Esophagus squamous epithelium (tissue), 5 donors: ENCODE results near the gene SMAD3. TPM values are rescaled to one million over a fixed set of nuclear protein-coding genes. Genes with fewer than 3 reads are reported as not detected.

Experiments used
- DNase-seq: peaks from one replicate; lab custom pipeline; 2025; lab: John Stamatoyannopoulos, UW
- H3K27ac ChIP-seq, 4 donors: fragments of 200-600 bp; sonication (generic); one replicate each; pipeline ENCODE4 v1.5.1; 2016 to 2019; ENCODE audit warnings: mild to moderate bottlenecking in 1 of 4
- H3K27me3 ChIP-seq, 4 donors: fragments of 200-600 bp; sonication (generic); 1 replicate in 3 of 4; 2 replicates in 1 of 4; pipeline versions ENCODE4 v1.5.1 to v1.6.0; 2017 to 2021; ENCODE audit warnings: antibody characterized with exemption in 1 of 4
- H3K36me3 ChIP-seq, 3 donors: fragments of 200-600 bp; sonication (generic); one replicate each; pipeline ENCODE4 v1.5.1; 2016 to 2019
- H3K4me1 ChIP-seq, 3 donors: fragments of 200-600 bp; sonication (generic); one replicate each; pipeline ENCODE4 v1.5.1; 2017 to 2019
- H3K4me3 ChIP-seq, 4 donors: fragments of 200-600 bp; sonication (generic); 1 replicate in 3 of 4; 2 replicates in 1 of 4; pipeline ENCODE4 v1.5.1; 2016 to 2019; ENCODE audit warnings: mild to moderate bottlenecking in 2 of 4, moderate library complexity in 1 of 4
- H3K9me3 ChIP-seq, 3 donors: fragments of 200-600 bp; sonication (generic); one replicate each; pipeline ENCODE4 v1.5.1; 2016 to 2019
- POLR2A ChIP-seq, 4 donors: fragments of 450-650 bp; IDR thresholded peaks; one replicate each; pipeline ENCODE4 v1.6.1; 2017; ENCODE audit warnings: antibody characterized with exemption in 4 of 4, mild to moderate bottlenecking in 4 of 4, moderate library complexity in 3 of 4
- WGBS, 2 donors: methylation state at CpG; one replicate each; pipeline ENCODE4 v1.1.5; 2018; 5-methylcytosine and 5-hydroxymethylcytosine counted together
- intact Hi-C: fragments of 100-400 bp; cut with DNase I; formaldehyde crosslinking; loops from one replicate; pipeline ENCODE4 v1.15.0; 2022
- total RNA-seq, 4 donors: library from RNA; depleted of rRNA; stranded (reverse); fragments of >200 nt; gene quantifications; one replicate each; pipeline ENCODE4 v1.1.0, GENCODE V29; 2016
- TF ChIP-seq, protein P1 (sequence below), 6 experiments: fragments of 450-650 bp in 4 of 6; fragments of 200-600 bp in 2 of 6; sonication (generic) in 2 of 6; IDR thresholded peaks; one replicate each; pipeline ENCODE4 v1.5.1; 2016 to 2019; ENCODE audit warnings: antibody characterized with exemption in 6 of 6, mild to moderate bottlenecking in 4 of 6, moderate library complexity in 4 of 6
- donor health status: DM: yes; HTN: yes; CAD: no.

SMAD3 gene
- total RNA-seq, 4 donors from 2014 or later = 70.8 to 134 (median 105) TPM

DNA sequence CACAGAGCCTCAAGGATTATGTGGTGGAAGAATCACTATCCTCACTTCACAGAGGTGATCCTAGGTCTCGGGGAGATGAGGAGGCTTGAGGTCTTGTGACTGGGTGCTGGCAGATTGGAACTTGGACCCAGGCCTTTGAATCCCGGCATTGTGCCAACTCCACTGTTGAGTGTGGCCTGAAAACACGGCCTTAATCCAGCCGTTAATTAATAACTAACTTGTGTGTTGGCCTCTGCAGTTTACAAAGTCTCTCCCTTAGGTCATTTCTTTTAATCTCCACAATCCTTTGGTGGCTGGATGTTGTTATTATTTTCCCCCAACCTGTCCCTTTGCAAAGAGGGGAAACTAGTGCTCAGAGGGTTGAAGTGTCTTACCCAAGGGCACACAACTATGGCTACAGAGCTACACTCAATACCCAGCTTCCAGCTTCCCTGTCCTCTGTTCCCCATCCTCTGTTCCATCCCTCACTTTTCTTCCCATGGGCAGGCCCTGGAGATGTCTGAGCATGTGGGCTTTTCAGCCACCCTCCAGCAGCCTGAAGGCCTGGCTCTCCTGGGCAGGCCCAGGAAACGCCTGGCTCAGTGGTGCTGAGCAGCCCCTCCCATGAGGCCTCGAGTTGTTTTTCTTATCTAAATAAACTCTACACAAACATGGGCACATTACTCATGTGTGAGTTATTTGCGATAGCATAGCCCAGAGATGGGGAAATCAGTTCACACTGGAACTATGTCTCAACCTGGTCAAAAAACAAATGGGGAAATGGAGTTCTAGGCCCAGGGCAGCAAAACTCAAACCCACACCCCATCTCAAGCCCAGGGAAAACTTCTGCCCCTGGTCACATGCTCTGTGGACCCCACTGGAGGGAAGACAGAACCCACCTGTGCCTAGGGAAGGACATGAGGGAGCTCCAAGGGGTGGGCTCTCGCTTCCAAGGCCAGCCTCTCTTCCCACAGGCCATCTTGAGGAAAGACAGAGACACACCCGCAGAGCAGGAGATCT is 16.8 kb upstream of the SMAD3 start:
- H3K4me3 ChIP-seq = no peak overlapping the region
- TF ChIP-seq, protein P1, sequence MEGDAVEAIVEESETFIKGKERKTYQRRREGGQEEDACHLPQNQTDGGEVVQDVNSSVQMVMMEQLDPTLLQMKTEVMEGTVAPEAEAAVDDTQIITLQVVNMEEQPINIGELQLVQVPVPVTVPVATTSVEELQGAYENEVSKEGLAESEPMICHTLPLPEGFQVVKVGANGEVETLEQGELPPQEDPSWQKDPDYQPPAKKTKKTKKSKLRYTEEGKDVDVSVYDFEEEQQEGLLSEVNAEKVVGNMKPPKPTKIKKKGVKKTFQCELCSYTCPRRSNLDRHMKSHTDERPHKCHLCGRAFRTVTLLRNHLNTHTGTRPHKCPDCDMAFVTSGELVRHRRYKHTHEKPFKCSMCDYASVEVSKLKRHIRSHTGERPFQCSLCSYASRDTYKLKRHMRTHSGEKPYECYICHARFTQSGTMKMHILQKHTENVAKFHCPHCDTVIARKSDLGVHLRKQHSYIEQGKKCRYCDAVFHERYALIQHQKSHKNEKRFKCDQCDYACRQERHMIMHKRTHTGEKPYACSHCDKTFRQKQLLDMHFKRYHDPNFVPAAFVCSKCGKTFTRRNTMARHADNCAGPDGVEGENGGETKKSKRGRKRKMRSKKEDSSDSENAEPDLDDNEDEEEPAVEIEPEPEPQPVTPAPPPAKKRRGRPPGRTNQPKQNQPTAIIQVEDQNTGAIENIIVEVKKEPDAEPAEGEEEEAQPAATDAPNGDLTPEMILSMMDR (IDR thresholded peaks at IDR 0.05) = no peak
- no peak for TF ChIP-seq POLR2A (IDR thresholded peaks at IDR 0.05)
- intact Hi-C loops = no loop called here
- H3K27me3 ChIP-seq = no peaks in the 10 kb centered on the region
- no peak for DNase-seq
- 28 to 42% methylated on average over 8 to 9 of the region's 9 CpGs for WGBS, 2 donors
- H3K27ac ChIP-seq = peak overlapping the region; percentile 80 to 96 (median 90)
- H3K9me3 ChIP-seq = no peaks in the 10 kb centered on the region
- peaks cover 20 to 57% (median 54%) of the 10 kb centered on the region in 3 donors for H3K4me1 ChIP-seq
- no peaks in the 10 kb centered on the region for H3K36me3 ChIP-seq

- H3K4me3 ChIP-seq = no peak overlapping the region
- H3K27me3 ChIP-seq = no peaks in the 10 kb centered on the region
- no peaks in the 10 kb centered on the region for H3K9me3 ChIP-seq
- H3K27ac ChIP-seq = peak overlapping the region; percentile 80 to 96 (median 90)
- 44% methylated on average over 4 to 6 of the region's 6 CpGs for WGBS, 2 donors
- DNase-seq = no peak
- TF ChIP-seq POLR2A (IDR thresholded peaks at IDR 0.05) = no peak
- TF ChIP-seq, protein P1 (IDR thresholded peaks at IDR 0.05) = no peak
- H3K36me3 ChIP-seq = no peaks in the 10 kb centered on the region
- intact Hi-C loops = no loop called here
- peaks cover 20 to 51% (median 47%) of the 10 kb centered on the region in 3 donors for H3K4me1 ChIP-seq
These were observed 15.9 kb upstream of the SMAD3 start for GRCh38 chr15:67049351-67050044.

DNA sequence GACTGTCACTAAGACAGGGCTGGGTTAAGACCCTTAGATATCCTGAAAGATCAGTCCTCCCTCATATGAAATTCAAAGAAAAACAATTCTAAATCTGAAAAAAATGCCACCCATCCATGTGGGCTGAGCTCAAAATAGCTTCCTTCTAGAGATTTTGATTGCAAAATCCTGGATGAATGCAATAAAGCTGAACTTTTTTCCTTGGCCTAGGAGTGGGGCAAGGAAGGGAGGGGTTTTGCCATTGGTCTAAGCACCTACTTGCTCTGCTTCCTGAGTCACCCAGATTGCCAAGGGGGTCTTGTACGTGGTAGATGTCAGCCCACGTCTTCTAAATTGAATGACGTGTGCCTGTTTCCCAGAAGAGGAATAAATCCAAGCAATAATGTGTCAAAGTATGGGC is 15.3 kb upstream of the SMAD3 start:
- WGBS, 2 donors = 17% methylated on average over 1 to 3 of the region's 3 CpGs
- Histone ChIP-seq H3K9me3 (no peaks in the 10 kb centered on the region), H3K4me1 (peaks cover 20 to 47% (median 47%) of the 10 kb centered on the region in 3 donors), H3K27me3 (no peaks in the 10 kb centered on the region), H3K36me3 (no peaks in the 10 kb centered on the region), H3K27ac (peak overlapping the region; percentile 80 to 96 (median 90)), H3K4me3 (no peak overlapping the region)
- intact Hi-C loops = no loop called here
- DNase-seq = no peak
- TF ChIP-seq, protein P1 (IDR thresholded peaks at IDR 0.05) = no peak
- TF ChIP-seq POLR2A (IDR thresholded peaks at IDR 0.05) = no peak

GRCh38 chr15:67050522-67051087 is 14.8 kb upstream of the SMAD3 start:
- peaks cover 20 to 47% (median 47%) of the 10 kb centered on the region in 3 donors for H3K4me1 ChIP-seq
- H3K36me3 ChIP-seq = no peaks in the 10 kb centered on the region
- H3K4me3 ChIP-seq = no peak overlapping the region
- peak overlapping the region; percentile 80 to 96 (median 90) for H3K27ac ChIP-seq
- no peaks in the 10 kb centered on the region for H3K27me3 ChIP-seq
- DNase-seq = no peak
- TF ChIP-seq, protein P1 (IDR thresholded peaks at IDR 0.05) = no peak
- TF ChIP-seq POLR2A (IDR thresholded peaks at IDR 0.05) = no peak
- WGBS, 2 donors = 16 to 20% methylated on average over 4 of the region's 5 CpGs
- intact Hi-C loops = no loop called here
- H3K9me3 ChIP-seq = no peaks in the 10 kb centered on the region
